ENCODE results near the gene SOD1. TPM values are rescaled to one million over a fixed set of nuclear protein-coding genes. Genes with fewer than 3 reads are reported as not detected.
"Not testable (repeated sequence)": the region's sequence is repeated elsewhere in the genome, so short reads cannot be mapped to it uniquely, and the experiment has no call there.

SOD1 gene
- polyA plus RNA-seq, 6 donors from 2014 or later, result 305 to 529 (median 424) TPM

GRCh38 chr21:31634993-31635392 lies 24.5 kb upstream of the SOD1 start:
- ATAC-seq (ENCODE audit: low read depth in 2 of 2), result no peak
- H3K9me3 Mint-ChIP-seq, result peaks cover 7 to 15% (median 12%) of the 10 kb centered on the region in 7 donors
- peaks cover 6 to 8% of the 10 kb centered on the region in 2 donors for H3K36me3 Mint-ChIP-seq
- H3K4me1 Mint-ChIP-seq, result no peaks in the 10 kb centered on the region
- H3K27ac Mint-ChIP-seq, result no peak overlapping the region
- DNase-seq, result no peak
- no peak overlapping the region for H3K4me3 Mint-ChIP-seq
- H3K27me3 Mint-ChIP-seq, result peaks cover 4 to 7% (median 6%) of the 10 kb centered on the region in 3 donors

DNA sequence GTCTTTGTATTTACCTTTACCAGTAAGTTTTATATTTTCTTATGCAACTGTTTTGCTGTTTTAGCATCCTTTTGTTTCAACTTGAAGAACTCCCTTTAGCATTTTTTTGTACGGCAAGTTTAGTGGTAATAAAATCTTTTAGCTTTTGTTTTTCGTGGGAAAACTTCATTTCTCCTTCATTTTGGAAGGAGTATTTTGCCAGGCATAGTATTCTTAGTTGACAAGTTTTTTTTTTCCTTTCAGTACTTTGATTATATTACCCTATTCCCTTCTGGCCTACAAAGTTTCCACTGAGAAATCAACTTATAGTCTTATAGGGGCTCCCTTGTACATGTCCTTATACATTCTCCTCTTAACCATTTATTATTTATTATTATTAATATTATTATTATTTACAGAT lies 22.6 kb upstream of the SOD1 start:
- Mint-ChIP-seq H3K27ac (no peak overlapping the region), H3K4me3 (no peak overlapping the region), H3K9me3 (peaks cover 9 to 19% (median 14%) of the 10 kb centered on the region in 7 donors), H3K4me1 (no peaks in the 10 kb centered on the region), H3K27me3 (peaks cover 4 to 20% (median 8%) of the 10 kb centered on the region in 3 donors), H3K36me3 (peaks cover 6 to 8% of the 10 kb centered on the region in 2 donors)
- ATAC-seq (ENCODE audit: low read depth in 2 of 2) (no peak), DNase-seq (no peak)

DNA sequence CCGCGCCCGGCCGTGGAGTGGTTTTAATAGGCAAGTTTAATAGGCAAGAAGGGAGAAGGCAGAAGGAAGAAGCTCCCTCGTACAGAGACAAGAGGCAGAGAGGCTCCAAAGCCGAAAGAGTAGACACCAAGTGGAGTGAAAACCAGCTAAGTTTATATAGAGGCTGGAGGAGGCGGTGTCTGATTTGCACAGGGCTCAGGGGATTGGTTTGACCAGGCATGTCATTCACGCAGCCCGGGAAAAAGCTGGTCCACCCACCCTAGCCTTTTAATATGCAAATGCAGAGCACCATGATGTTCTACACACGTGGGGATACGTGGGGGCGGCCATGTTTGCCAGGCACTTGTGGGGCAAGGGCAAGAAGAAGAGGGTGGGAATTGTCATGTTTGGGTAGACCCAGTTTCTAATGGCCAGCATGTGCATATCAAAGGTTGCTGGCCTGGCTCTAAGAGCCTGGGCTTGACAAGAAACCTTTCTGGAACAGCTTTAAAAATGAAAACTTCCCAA lies 18.0 kb upstream of the SOD1 start:
- no peak for ATAC-seq (ENCODE audit: low read depth in 2 of 2)
- peaks cover 5 to 8% of the 10 kb centered on the region in 2 donors for H3K36me3 Mint-ChIP-seq

DNA sequence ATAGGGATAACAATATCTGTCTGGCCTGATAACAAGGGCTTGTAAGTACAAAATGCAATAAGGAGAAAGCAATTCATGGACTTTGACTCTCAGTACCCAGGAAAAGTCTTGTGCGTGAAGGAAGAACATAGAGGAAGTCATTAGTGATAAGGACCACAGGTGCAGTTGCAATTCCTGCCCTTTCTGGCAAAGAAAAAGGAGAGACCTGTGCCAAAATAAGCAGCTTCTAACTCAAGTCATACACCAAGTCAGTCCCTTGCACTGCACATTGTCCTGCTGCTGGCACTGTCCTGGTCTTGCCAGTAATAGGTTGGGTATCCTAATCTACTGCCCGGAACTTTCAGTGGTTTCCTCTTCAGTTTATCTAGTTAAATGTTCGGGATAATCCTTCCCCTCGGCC lies 14.8 kb upstream of the SOD1 start:
- H3K27me3 Mint-ChIP-seq, result peaks cover 2 to 18% (median 4%) of the 10 kb centered on the region in 3 donors
- DNase-seq (no peak), ATAC-seq (ENCODE audit: low read depth in 2 of 2) (no peak)
- no peak overlapping the region for H3K27ac Mint-ChIP-seq
- peaks cover 0 to 8% (median under 1%) of the 10 kb centered on the region in 7 donors for H3K9me3 Mint-ChIP-seq
- H3K36me3 Mint-ChIP-seq, result peaks cover 0 to 5% of the 10 kb centered on the region in 2 donors
- H3K4me3 Mint-ChIP-seq, result no peak overlapping the region
- H3K4me1 Mint-ChIP-seq, result peaks cover 0 to 10% (median 6%) of the 10 kb centered on the region in 3 donors

More for the DNA sequence above, 18.0 kb upstream of the SOD1 start:
- H3K4me3 Mint-ChIP-seq, result peak overlapping the region in 1 of 8 donors; percentile 68
- DNase-seq, result no peak
- peak overlapping the region in 1 of 6 donors; percentile 61 for H3K27ac Mint-ChIP-seq
- H3K27me3 Mint-ChIP-seq, result peaks cover 4 to 21% (median 8%) of the 10 kb centered on the region in 3 donors
- H3K4me1 Mint-ChIP-seq, result peaks cover 0 to 3% (median 0%) of the 10 kb centered on the region in 3 donors
- peaks cover 5 to 19% (median 12%) of the 10 kb centered on the region in 7 donors for H3K9me3 Mint-ChIP-seq

DNA sequence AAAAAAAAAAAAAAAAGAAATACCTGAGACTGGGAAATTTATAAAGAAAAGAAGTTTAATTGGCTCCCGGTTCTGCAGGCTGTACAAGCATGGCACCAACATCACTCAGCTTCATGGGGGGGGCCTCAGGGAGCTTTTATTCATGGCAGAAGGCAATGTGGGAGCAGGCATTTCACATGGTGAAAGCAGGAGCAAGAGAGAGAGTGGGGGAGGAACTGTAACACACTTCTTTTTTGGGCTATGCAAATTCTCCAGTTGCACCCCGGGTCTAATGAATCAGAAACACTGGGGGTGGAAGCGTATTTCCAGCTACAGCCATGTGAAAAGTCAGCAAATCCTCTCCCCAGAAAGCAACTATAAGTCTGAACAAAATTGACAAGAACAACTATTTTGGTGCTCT lies 11.8 kb upstream of the SOD1 start:
- Mint-ChIP-seq H3K27ac (peak overlapping the region in 1 of 6 donors; percentile 87), H3K9me3 (peaks cover 0 to 3% (median 0%) of the 10 kb centered on the region in 7 donors), H3K4me3 (peak overlapping the region in 2 of 8 donors; percentile 43 to 77), H3K4me1 (peaks cover 0 to 10% (median 6%) of the 10 kb centered on the region in 3 donors), H3K36me3 (peaks cover 0 to 5% of the 10 kb centered on the region in 2 donors), H3K27me3 (no peaks in the 10 kb centered on the region)
- no peak for ATAC-seq (ENCODE audit: low read depth in 2 of 2)
- no peak for DNase-seq

DNA sequence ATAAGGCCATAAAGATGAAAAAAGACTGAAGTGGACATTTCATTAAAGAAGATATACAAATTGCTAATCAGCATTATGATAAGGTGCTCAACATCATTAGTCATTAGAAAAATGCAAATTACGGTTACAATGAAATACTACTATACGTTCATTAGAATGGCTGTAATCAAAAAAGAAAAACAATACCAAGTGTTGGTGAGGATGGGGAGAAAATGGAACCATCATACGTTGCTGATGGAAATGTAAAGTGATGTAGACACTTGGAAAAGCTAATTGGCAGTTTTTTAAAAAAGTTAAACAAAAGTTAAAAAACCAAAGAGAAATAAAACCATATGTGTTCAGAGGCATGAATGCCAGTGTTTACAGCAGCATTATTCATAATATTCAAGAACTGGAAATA lies 8.6 kb upstream of the SOD1 start:
- no peak for ATAC-seq (ENCODE audit: low read depth in 2 of 2)
- no peak overlapping the region for H3K4me3 Mint-ChIP-seq
- no peak overlapping the region for H3K27ac Mint-ChIP-seq
- H3K4me1 Mint-ChIP-seq, result peaks cover 12 to 25% (median 17%) of the 10 kb centered on the region in 3 donors
- H3K9me3 Mint-ChIP-seq, result peaks cover 0 to 3% (median 0%) of the 10 kb centered on the region in 7 donors
- H3K36me3 Mint-ChIP-seq, result no peaks in the 10 kb centered on the region
- DNase-seq, result no peak
- no peaks in the 10 kb centered on the region for H3K27me3 Mint-ChIP-seq

- H3K4me1 Mint-ChIP-seq, result peaks cover 12 to 28% (median 17%) of the 10 kb centered on the region in 3 donors
- H3K27me3 Mint-ChIP-seq; DNase-seq; ATAC-seq (ENCODE audit: low read depth in 2 of 2); H3K9me3 Mint-ChIP-seq; H3K4me3 Mint-ChIP-seq; H3K36me3 Mint-ChIP-seq; H3K27ac Mint-ChIP-seq: not testable (repeated sequence)
These were observed 8.0 kb upstream of the SOD1 start for GRCh38 chr21:31651491-31651890.

DNA sequence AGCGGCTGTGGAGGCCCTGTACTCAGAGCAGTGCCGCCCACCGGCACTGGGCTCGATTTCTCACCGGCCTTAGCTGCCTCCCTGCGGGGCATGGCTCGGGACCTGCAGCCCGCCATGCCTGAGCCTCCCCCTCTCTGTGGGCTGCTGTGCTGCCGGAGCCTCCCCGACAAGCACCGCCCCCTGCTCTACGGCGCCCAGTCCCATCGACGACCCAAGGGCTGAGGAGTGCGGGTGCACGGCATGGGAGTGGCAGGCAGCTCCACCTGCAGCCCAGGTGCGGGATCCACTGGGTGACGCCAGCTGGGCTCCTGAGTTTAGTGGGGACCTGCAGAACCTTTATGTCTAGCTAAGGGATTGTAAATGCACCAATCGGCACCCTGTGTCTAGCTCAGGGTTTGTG lies 5.2 kb upstream of the SOD1 start:
- DNase-seq (no peak), ATAC-seq (ENCODE audit: low read depth in 2 of 2) (no peak)
- Mint-ChIP-seq H3K27ac (no peak overlapping the region), H3K36me3 (no peaks in the 10 kb centered on the region), H3K4me3 (peak overlapping the region in 3 of 8 donors; percentile 75 to 92 (median 89)), H3K9me3 (peaks cover 0 to 3% (median 0%) of the 10 kb centered on the region in 7 donors), H3K27me3 (no peaks in the 10 kb centered on the region), H3K4me1 (peaks cover 18 to 24% (median 21%) of the 10 kb centered on the region in 3 donors)

- not testable (repeated sequence) for H3K9me3 Mint-ChIP-seq; H3K36me3 Mint-ChIP-seq; ATAC-seq (ENCODE audit: low read depth in 2 of 2); DNase-seq; H3K27me3 Mint-ChIP-seq
- peak overlapping the region in 4 of 6 donors; percentile 6 to 71 (median 40) for H3K27ac Mint-ChIP-seq
- H3K4me1 Mint-ChIP-seq, result peaks cover 22 to 24% (median 24%) of the 10 kb centered on the region in 3 donors
- H3K4me3 Mint-ChIP-seq, result peak overlapping the region; percentile 72 to 92 (median 86)
These were observed 4.5 kb upstream of the SOD1 start for GRCh38 chr21:31654821-31655580.

DNA sequence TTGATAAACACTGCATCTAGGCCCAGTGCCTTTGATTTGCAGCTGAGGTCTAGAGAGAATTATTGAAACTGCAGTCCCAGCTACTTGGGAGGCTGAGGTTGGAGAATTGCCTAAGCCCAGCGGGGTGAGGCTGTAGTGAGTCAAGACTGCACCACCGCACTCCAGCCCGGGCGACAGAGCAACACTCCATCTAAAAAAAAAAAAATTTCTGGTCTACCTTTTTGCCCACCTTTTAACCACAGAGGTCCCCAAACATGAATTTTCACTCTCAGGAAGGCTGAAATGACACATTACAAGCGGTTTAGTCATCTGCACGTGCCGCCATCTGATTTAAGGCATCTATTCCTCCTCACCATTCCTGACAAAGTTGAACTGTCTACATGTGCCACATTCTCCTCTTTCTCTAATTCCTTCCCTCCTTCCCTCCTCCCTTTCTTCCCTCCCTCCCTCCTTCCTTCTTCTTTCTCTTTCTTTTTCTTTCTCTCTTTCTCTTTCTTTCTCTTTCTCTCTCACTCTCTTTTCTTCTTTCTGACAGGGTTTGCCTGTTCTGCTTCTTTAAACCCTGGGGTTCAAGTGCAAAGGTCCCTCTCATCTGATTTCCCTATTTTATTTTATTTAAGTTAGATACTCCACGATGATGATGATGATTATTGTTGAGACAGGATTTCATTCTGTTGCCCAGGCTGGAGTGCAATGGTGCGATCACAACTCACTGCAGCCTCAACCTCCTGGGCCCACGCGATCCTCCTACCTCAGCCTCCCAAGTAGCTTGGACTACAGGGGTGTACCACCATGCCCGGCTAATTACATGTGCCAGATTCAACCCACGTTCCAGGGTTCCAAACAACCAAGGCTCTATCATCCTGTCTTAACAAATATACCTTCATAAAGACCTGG lies 3.0 kb upstream of the SOD1 start:
- Mint-ChIP-seq H3K36me3 (peaks cover 0 to 4% of the 10 kb centered on the region in 2 donors), H3K9me3 (no peaks in the 10 kb centered on the region), H3K4me1 (peaks cover 28 to 37% (median 37%) of the 10 kb centered on the region in 3 donors), H3K4me3 (peak overlapping the region in 3 of 8 donors; percentile 10 to 21 (median 11)), H3K27ac (peak overlapping the region in 3 of 6 donors; percentile 0 to 60 (median 49)), H3K27me3 (no peaks in the 10 kb centered on the region)
- ATAC-seq (ENCODE audit: low read depth in 2 of 2), result no peak
- no peak for DNase-seq

- ATAC-seq (ENCODE audit: low read depth in 2 of 2), result no peak
- peaks cover 31 to 52% (median 46%) of the 10 kb centered on the region in 3 donors for H3K4me1 Mint-ChIP-seq
- H3K27ac Mint-ChIP-seq, result peak overlapping the region in 1 of 6 donors; percentile 34
These were observed 1.4 kb upstream of the SOD1 start for GRCh38 chr21:31658053-31658452.

DNA sequence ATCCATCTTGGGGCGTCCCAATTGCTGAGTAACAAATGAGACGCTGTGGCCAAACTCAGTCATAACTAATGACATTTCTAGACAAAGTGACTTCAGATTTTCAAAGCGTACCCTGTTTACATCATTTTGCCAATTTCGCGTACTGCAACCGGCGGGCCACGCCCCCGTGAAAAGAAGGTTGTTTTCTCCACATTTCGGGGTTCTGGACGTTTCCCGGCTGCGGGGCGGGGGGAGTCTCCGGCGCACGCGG lies 282 bp upstream of the SOD1 start:
- Mint-ChIP-seq H3K4me1 (peaks cover 33 to 63% (median 49%) of the 10 kb centered on the region in 3 donors), H3K4me3 (peak overlapping the region; percentile 94 to 100 (median 99)), H3K27ac (peak overlapping the region in 5 of 6 donors; percentile 46 to 99 (median 98)), H3K36me3 (peaks cover 2 to 6% of the 10 kb centered on the region in 2 donors), H3K27me3 (no peaks in the 10 kb centered on the region), H3K9me3 (no peaks in the 10 kb centered on the region)
- peak; percentile 29 to 31 for ATAC-seq (ENCODE audit: low read depth in 2 of 2)
- no peak for DNase-seq

More at GRCh38 chr21:31658053-31658452, 1.4 kb upstream of the SOD1 start:
- Mint-ChIP-seq H3K9me3 (no peaks in the 10 kb centered on the region), H3K27me3 (no peaks in the 10 kb centered on the region), H3K4me3 (peak overlapping the region in 3 of 8 donors; percentile 23 to 94 (median 37)), H3K36me3 (peaks cover 0 to 4% of the 10 kb centered on the region in 2 donors)
- no peak for DNase-seq

DNA sequence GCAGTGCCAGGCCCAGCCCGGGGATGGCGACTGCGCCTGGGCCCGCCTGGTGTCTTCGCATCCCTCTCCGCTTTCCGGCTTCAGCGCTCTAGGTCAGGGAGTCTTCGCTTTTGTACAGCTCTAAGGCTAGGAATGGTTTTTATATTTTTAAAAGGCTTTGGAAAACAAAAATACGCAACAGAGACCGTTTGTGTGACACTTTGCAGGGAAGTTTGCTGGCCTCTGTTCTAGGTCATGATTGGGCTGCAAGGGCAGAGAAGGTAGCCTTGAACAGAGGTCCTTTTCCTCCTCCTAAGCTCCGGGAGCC lies 719 bp downstream of the SOD1 start:
- H3K27me3 Mint-ChIP-seq, result no peaks in the 10 kb centered on the region
- DNase-seq (peak; percentile 14), ATAC-seq (ENCODE audit: low read depth in 2 of 2) (peak; percentile 8 to 19)
- H3K4me1 Mint-ChIP-seq, result peaks cover 33 to 61% (median 50%) of the 10 kb centered on the region in 3 donors
- no peaks in the 10 kb centered on the region for H3K9me3 Mint-ChIP-seq
- peak overlapping the region; percentile 85 to 99 (median 94) for H3K4me3 Mint-ChIP-seq
- peak overlapping the region in 5 of 6 donors; percentile 85 to 95 (median 91) for H3K27ac Mint-ChIP-seq
- H3K36me3 Mint-ChIP-seq, result peaks cover 6 to 9% of the 10 kb centered on the region in 2 donors

All from naive B cell (primary cell).